HG03280 (cell line): ENCODE measurements around the gene LINC00237.

Experiments used
- ATAC-seq: cut with Tn5 transposase; IDR thresholded peaks from one replicate; pipeline ENCODE4 v1.9.1; 2021; ENCODE audit warnings: mild to moderate bottlenecking, moderate library complexity; ENCODE audit not compliant: unreplicated experiment

The LINC00237 gene

GRCh38 chr20:21125849-21126580 is 19.9 kb upstream of the LINC00237 start, which contains the start of gene KIZ:
KIZ (plus strand) TSS chr20:21126082; CDS start chr20:21126116, 34 bp downstream.
- peak; percentile 98 for ATAC-seq

DNA sequence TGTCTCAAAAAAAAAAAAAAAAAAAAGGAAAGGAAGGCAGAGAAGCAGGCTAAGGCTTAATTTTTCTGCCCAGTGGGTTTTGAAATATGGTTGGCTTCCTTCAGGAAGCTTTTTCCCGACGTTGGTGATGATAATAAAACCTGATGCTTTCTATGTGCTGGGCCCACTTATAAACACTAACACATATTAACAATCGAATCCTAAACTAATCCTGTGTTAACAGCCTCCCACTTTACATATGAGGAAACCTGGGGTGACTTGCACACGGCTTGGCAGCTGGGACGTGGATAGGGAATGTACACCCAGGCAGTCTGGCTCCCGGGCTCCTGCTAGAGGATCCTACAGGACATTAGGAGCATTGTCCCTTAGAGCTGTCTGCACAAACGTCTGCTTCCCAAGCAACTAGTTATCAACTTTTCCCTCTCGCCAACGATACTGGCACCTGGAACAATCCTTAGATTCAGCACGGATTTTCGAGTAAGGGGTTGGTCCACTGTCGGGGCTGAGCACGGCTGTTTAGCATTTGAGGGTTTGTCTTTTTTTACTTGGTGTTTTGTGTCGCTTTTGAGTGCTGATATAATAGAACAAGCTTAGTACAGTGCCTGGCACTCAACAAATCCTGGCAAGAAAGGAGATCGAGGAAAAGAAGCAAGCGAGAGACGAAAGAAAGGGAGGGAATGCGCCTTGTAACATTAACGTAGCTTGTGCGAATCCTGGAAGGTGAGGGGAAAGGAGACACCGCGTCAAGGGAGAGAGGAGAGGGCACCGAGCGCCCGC is 19.1 kb upstream of the LINC00237 start:
- ATAC-seq: peak; percentile 17

DNA sequence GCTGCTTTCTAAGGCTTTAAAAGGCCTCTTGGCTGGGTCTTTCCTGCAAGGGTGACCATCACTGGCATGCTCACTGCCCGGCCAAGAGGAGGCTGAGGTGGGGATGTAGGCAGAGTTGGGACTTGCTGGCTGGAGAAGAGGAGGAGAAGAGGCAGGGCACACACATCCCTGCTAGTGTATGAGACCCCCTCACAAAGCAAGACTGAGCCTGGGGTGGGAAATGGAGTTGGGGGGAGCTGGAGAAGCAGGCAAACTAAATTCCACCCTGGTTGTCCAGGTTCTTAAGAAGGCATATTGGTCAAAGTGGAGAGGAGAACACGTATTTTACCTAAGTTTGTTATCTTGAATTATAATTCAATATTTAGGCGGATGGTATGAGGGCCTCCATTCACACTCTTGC is 18.0 kb upstream of the LINC00237 start:
- ATAC-seq: no peak

DNA sequence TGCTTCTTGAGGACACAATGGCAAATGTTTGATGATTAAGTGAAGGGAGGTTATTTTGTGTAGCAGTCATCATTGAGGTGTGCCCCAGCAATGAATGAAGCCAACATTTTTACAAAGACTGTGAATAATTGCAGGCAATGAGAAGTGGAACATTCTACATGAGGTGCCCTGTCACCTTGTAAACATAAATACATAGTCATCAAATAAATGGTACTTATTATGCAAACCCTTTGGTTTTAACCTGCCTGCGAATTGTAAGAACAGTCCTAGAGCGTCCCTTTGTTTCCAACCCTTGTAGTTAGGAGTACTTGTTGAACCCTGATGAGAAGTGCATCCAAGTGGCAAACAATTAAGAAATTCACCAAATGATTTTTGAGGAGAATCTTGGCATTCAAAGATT is 12.6 kb upstream of the LINC00237 start:
- no peak for ATAC-seq

- ATAC-seq: no peak
These were observed 12.0 kb upstream of the LINC00237 start for GRCh38 chr20:21118138-21118537.

DNA sequence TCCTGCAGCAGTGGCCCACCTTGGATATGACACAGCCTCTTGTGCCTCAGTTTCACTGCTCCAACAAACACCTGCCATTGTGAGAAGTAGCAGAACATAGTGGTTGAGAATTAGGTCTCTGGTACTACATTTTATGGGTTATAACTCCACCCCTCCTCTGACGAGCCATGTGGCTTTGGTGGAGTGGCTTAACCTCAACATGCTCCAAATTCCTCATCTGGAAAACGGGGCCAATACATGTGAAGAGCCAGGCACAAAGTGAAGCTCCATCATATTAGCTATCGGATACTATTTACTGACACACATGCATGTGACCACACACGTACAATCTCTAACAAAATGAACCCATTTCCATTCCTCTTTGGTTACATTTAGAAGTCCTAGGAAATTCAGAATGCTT is 11.4 kb upstream of the LINC00237 start:
- ATAC-seq: no peak

- no peak for ATAC-seq
These were observed 8.4 kb upstream of the LINC00237 start for GRCh38 chr20:21114584-21114983.

DNA sequence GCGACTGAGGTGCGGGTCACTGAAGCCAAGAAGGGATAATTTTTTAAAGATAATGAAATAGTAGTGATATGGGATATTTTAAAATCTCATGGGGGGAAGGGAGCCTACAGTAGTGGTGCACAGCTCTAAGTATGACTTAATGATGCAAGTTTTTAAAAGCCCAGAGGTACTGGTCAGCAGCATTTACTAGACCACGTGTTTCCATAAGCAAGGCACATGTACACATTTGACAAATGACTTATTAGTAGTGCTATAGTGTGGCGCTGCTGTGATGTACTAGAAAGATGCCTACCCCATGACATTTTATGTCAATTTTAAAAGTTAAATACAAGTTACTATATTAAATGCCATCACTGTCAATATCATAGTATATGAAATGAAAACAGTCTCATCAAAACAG is 7.5 kb upstream of the LINC00237 start:
- ATAC-seq: no peak

- no peak for ATAC-seq
These were observed 5.3 kb upstream of the LINC00237 start for GRCh38 chr20:21111416-21111815.

GRCh38 chr20:21110811-21111210 is 4.7 kb upstream of the LINC00237 start:
- ATAC-seq: no peak

- no peak for ATAC-seq
These were observed 3.0 kb upstream of the LINC00237 start for GRCh38 chr20:21109144-21109543.

DNA sequence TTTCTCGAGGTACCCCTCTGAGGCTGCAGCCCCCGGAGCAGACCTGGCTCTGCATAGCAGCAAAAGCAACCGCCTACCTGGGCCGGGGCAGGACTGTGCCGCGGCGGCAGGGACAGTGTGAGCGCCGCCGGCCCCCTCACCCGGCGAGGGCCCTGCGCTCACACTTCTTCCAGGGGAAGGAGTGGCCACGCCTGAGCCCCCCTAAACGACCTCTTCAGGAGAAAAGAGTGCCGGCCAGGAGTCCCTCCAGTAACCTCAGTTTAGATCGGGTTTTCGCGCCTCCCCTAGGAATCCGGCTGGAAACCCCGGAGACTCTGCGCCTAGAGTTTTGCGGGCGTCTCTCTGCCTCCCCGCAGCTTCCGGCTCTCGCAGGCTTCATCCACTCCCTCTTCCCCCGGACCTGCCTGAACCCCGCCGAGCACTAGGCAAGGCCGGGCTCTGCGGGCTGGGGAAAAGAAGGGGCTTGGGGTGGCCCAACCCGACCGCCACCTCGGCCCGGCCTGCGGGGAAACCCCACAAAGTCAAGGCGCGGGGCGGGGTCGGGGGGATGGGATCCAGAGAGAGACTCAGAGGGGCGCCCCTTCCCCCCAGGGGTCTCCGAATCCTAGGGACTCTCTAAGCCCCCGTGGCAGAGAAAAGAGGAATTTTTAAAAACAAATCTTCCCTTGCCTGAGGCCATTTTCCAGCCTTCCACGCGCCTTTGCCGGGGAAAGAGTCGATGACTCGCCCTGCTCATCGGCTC is 558 bp downstream of the LINC00237 start:
- no peak for ATAC-seq

DNA sequence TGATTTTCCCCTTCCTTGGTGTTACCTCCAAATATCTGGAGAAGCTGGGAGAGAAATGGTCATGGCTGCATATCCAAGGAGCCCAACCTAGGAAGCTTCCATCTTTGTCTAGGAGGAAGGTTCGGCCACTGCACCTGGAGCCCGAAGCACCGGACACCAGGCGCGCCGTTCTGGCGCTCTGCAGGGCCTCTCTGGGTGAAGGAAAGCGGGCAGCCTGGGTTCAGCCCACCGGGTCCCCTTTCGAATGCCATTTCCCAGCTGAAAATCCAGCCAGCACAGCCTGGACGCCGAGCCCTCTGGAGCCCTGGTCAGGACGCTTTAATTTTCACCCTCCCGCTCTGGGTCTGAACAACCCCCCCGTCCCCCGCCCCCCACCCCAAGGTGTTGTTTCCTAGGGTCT is 1.2 kb downstream of the LINC00237 start:
- no peak for ATAC-seq

- ATAC-seq: no peak
These were observed 1.7 kb downstream of the LINC00237 start for GRCh38 chr20:21104466-21104761.

- ATAC-seq: no peak
These were observed 2.3 kb downstream of the LINC00237 start for GRCh38 chr20:21103582-21104465.

GRCh38 chr20:21102603-21103311 is 3.4 kb downstream of the LINC00237 start:
- no peak for ATAC-seq

GRCh38 chr20:21101932-21102575 is 4.1 kb downstream of the LINC00237 start:
- ATAC-seq: no peak

DNA sequence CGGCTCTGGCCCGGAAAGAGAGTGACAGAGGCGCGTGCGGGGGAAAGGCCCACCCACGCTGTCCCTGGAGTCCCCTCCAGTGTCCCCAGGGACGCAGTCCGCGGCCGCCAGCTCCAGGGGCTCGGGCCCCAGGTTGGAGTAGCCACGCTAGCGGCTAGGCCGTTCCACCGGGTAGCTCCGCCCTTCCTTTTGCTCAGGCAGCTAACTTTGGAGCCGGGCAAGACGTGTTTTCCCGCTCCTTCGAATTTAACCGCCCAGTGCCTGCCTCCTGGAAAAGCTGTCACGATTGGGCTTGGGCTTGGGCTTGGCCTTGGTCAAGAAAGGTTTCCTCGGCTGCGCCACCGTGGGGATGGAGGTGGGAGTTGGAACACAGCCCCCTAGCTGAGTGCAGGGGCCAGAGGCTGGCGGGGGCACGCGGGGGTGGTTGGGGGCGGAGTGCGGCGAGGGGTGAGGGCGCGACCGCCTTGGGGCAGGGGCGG is 4.7 kb downstream of the LINC00237 start:
- ATAC-seq: no peak
